ENCODE data around the gene MAML3.

- TF ChIP-seq TARDBP (IDR thresholded peaks at IDR 0.05) (no peak), PKNOX1 (IDR thresholded peaks at IDR 0.05) (no peak), SP1 (IDR thresholded peaks at IDR 0.05) (no peak), SUZ12 (IDR thresholded peaks at IDR 0.05) (no peak), FOXA1 (IDR thresholded peaks at IDR 0.05) (no peak), L3MBTL2 (conservative IDR thresholded peaks at IDR 0.05) (no peak), NFRKB (IDR thresholded peaks at IDR 0.05) (no peak), FOXM1 (IDR thresholded peaks at IDR 0.05; ENCODE audit: borderline replicate concordance) (no peak), HDGF (IDR thresholded peaks at IDR 0.05; ENCODE audit: borderline replicate concordance) (no peak), ELF4 (IDR thresholded peaks at IDR 0.05) (no peak), BHLHE40 (IDR thresholded peaks at IDR 0.05; ENCODE audit: borderline replicate concordance) (no peak), FOXK2 (IDR thresholded peaks at IDR 0.05) (no peak), CTBP1 (IDR thresholded peaks at IDR 0.05; ENCODE audit: borderline replicate concordance) (no peak), LEF1 (IDR thresholded peaks at IDR 0.05; ENCODE audit: borderline replicate concordance) (no peak)
These were observed 397.4 kb downstream of the MAML3 start for GRCh38 chr4:139756391-139757180.
